HG02798 (cell line): ENCODE measurements around the gene TRIM28.
"Not testable (repeated sequence)": the region's sequence is repeated elsewhere in the genome, so short reads cannot be mapped to it uniquely, and the experiment has no call there.

Experiments used
- ATAC-seq: cut with Tn5 transposase; IDR thresholded peaks from one replicate; pipeline ENCODE4 v1.9.1; 2021; ENCODE audit warnings: mild to moderate bottlenecking; ENCODE audit not compliant: unreplicated experiment, poor library complexity

TRIM28 gene

DNA sequence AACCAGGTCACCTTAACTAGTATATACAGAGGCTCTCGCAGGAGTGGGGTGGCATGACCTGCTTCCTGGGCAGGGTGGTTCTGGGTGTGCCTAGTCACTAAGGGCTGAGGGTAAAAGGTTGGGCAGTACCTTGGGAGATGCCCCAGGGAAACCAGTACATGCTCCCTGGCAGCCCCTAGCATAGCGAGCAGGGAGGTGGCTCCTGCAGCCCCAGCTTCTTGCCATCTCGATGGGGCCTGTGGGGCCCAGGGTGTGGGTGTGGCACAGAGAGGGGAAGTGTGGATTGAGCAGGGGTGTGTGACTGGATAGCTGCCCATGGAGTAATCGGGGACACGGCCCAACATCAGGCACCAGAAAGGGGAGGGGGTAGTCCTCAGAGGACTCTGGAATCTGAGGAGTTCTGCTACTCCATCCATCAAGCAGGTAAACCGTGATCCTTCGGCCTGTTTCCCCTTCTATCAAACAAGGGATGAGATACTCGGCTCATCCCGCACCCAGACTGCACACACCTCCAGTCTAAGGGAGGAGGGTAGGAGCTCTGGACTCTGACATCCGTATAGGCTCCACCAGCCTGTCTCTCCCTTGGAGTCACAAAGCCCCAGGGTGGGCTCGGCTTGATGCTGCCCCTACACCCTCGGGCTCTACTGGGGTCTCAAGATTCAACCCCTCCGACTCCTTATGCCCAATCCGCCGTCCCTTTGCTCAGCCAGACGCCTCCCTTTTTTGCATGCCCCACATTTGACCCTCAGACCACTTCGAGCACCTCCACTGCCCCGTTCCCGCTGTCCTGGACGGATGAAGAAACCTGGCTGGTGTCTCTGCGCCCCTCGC is 25.4 kb upstream of the TRIM28 start:
- ATAC-seq, result no peak

DNA sequence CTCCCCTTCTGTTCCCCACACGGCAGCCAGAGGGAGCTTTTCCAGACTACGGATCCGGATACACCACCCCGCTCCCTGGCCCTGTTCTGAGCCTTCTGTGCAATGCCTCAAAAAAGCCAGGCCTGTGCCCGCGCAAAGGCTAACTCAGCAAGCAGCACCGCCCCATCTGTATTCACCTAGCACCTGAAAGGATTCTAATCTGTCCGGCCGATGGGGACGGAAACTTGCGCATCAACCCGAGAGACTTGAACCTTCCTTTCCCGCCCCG is 24.8 kb upstream of the TRIM28 start:
- ATAC-seq, result no peak

GRCh38 chr19:58519355-58520256 is 24.3 kb upstream of the TRIM28 start, which contains the start of gene ZBTB45:
ZBTB45 (minus strand) TSS chr19:58519810; CDS start chr19:58517673, 2,137 bp downstream.
- ATAC-seq, result peak; percentile 85

- ATAC-seq, result no peak
These were observed 23.6 kb upstream of the TRIM28 start for GRCh38 chr19:58520257-58520599.

DNA sequence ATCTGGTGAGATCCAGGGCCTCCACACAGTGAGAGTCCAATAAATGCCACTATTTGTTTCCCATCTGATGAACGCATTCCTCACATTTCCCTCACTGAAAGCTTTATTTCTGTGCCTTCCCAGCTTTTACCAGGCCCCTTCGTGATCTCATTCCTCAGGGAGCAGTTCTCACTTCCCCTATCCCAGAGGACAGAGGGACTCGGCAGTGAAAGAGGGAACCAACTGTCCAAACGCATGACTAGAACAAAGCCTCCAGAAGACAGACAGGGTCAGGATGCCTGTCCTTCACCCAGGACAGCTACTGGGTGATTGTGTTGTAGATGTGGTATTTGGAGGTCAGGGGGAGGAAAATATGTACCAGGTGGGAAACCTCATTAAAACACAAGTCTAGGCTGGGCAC is 22.2 kb upstream of the TRIM28 start:
- ATAC-seq, result no peak

DNA sequence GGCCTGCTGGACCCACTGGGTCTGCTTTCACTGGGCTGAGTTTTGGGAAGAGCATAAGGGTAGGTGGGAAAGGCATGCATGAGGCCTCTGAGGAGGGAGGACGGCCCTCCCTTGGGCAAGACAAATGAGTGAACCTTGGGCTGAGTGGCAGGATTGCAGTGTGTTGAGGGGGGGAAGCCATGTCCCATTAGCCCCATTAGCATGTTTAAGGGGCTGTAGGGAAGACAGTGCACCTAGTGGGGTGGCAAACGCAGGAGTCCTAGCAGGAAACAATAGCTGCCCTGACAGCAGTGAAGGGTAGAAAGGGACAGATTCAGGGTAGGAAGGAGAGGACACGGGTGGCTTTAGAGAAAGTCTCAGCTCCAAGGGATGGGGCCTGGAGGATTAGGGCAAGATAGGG is 21.2 kb upstream of the TRIM28 start:
- no peak for ATAC-seq

GRCh38 chr19:58529405-58529804 is 14.5 kb upstream of the TRIM28 start:
- no peak for ATAC-seq

DNA sequence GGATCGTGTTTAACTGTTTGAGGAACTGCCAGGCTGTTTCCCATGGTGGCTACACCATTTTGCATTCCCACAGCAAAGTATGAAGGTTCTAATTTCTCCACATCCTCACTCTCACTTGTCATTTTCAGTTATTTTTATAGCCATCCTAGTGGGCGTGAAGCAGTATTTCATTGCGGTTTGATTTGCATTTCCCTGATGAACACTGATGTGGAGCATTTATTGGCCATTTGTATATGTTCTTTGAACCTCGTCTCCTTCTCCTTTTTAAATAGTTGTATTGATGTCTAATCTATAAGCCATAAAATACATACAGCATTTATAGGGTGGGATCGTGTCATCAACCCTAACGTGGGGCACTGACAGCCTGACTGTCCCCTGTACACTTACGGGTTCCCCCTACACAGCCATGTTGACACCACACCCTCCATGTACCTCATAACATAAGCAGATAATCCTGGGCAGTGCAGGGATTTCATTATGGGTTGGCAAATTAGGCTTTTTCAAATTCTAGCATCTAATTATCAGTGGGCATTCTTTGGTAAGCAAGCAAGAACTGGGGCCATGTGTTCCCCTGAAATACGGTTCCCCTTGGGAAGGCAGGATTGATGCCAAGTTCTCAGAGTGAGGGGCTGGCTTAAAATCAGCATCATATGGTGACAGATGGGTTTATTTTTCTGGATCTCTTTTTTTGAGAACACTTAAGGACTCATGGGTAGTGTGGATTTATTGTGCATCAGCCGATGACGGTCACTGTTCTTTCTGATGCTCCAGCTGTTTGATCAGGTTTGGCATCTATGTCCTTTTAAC is 12.6 kb upstream of the TRIM28 start:
- no peak for ATAC-seq

GRCh38 chr19:58535857-58536256 is 8.0 kb upstream of the TRIM28 start:
- no peak for ATAC-seq

DNA sequence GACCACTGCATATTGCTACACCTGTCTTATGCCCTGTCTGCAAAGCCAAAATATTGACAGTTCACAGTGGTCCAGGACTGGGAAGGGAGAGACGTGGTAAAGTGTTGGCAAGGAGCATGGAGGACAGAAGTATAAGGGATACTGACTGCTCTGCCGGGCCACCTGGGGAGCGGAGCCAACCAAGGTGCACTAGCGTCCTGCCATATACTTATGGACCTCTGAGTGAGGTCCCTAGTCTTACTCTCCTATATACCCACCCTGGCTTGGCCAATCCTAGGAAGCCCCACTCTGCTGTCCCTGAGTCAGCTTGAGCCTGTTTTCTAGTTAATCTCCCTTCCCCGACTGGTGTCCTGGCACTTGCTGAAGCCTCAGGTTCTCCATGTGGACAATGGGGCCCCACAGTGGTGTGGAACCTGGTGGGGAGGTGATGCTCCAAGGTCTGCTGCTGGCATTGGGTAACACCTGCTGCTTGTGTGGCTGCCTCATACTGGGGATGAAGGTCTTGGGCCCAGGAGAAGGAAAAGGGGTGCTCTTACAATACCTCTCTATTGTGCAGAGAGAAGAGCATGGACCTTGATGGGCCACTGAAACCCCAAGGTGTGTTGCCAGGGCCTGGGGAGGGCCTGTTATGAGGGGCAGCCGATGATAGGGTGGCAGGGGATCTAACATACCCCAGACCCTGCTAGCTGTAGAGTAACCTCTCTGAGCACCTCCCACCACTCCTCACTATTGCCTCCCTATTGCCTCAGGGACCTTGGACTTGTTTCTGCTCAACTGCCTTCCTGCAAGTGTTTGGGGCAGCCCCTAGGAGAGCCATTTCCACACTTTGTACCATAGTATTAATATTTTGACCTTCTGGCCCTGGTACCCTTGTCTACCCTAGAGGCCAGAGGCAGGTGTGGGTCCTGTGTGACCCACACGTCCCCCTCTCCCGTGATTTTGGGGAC is 6.7 kb upstream of the TRIM28 start:
- no peak for ATAC-seq

DNA sequence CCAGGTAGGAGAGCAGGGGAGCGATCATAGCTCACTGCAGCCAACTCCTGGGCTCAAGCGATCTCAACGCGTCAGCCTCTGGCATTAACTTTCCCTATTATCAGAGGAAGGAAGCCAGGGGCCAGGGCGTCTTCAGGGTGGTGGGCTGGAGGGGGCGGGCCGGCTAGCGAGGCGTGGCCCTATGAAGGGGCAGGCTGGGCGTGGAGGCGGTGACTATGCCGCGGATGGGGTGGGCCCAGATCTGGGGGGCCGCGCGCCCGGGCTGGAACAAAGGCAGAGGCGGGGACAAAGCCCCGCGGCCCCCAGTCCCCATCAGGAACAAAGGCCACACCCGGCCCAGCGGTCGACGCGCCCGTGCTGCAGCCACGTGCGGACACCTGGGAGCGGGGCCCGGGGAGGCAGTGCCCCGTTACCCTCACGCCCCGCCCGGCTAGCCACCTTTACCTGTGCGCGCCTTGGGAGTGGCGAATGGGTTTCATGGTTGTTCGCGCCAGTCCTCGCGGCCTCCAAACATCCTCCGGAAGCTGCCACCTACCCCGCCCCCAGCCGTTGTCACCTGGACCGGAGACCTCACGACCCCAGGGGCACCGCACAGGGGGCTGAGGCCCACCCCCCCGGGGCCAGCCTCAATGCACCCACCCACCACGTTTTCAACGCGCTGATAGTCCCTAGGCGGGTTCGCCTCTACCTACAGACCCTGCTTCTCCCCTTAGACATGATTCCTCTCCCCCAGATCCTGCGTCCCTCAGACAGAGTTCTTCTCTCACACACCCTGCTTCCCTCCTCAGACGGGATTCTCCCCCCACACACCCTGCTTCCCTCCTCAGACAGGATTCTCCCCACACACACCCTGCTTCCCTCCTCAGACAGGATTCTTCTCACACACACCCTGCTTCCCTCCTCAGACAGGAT is 5.4 kb upstream of the TRIM28 start:
- ATAC-seq, result no peak

- not testable (repeated sequence) for ATAC-seq
These were observed 4.7 kb upstream of the TRIM28 start for GRCh38 chr19:58539169-58539559.

DNA sequence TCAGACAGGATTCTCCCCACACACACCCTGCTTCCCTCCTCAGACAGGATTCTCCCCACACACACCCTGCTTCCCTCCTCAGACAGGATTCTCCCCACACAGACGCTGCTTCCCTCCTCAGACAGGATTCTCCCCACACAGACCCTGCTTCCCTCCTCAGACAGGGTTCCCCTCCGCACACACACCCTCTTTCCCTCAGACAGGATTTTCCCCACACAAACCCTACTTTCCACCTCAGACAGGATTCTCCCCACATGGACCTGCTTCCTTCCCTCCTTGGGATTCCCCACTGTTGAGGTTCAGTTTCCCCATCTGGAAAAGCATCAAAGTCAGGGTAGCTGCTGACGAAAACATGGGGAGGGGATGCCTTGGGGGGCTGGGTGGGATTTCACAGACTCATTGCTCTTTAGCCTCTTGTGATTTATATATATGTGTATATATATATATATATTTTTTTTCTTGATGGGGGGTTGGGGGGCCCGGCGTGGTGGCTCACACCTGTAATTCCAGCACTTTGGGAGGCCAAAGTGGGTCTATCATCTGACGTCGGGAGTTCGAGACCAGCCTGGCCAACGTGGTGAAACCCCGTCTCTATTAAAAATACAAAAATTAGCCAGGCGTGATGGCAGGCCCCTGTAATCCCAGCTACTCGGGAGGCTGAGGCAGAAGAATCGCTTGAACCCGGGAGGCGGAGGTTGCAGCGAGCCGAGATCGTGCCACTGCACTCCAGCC is 1.1 kb upstream of the TRIM28 start:
- ATAC-seq, result not testable (repeated sequence)

DNA sequence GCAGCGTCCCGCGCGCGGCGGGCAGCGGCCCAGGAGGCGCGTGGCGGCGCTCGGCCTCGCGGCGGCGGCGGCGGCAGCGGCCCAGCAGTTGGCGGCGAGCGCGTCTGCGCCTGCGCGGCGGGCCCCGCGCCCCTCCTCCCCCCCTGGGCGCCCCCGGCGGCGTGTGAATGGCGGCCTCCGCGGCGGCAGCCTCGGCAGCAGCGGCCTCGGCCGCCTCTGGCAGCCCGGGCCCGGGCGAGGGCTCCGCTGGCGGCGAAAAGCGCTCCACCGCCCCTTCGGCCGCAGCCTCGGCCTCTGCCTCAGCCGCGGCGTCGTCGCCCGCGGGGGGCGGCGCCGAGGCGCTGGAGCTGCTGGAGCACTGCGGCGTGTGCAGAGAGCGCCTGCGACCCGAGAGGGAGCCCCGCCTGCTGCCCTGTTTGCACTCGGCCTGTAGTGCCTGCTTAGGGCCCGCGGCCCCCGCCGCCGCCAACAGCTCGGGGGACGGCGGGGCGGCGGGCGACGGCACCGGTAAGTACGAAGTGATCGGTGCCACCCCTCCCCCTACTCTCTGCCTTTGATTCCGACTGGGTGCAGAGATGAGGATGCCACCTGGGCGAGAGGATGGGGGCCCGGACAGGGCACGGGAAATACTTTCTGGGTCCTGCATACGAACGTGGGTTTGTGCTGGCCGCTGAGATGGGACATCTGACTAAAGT is 874 bp downstream of the TRIM28 start:
- ATAC-seq, result peak; percentile 60

- ATAC-seq, result no peak
These were observed 1.6 kb downstream of the TRIM28 start for GRCh38 chr19:58545286-58546018.

- ATAC-seq, result no peak
These were observed 2.2 kb downstream of the TRIM28 start for GRCh38 chr19:58546019-58546530.
